GM18526 (cell line): ENCODE results near the gene UBR3.

Experiments
- POLR2A ChIP-seq: IDR thresholded peaks from 3 replicates; pipeline ENCODE4 v1.6.1; 2011; ENCODE audit not compliant: insufficient read length; ENCODE audit errors: extremely low read depth

Gene UBR3

DNA sequence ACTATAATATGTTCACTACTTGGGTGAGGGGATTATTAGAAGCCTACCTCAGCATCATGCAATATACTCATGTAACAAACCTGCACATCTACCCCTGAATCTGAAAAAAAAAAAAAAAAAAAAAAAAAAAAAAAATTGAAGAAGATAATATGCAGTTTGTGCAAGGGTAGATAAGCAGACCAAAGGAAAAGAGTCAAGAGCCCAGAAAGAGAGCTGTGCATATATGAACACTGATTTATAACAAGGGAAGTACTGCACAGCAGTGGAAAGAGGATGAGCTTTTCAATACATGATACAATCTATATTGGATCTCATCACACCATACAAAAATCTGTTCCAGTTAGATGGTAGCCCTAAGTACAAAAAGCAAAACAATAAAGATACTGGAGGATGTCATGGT is 268.1 kb downstream of the UBR3 start:
- TF ChIP-seq POLR2A, result no peak

DNA sequence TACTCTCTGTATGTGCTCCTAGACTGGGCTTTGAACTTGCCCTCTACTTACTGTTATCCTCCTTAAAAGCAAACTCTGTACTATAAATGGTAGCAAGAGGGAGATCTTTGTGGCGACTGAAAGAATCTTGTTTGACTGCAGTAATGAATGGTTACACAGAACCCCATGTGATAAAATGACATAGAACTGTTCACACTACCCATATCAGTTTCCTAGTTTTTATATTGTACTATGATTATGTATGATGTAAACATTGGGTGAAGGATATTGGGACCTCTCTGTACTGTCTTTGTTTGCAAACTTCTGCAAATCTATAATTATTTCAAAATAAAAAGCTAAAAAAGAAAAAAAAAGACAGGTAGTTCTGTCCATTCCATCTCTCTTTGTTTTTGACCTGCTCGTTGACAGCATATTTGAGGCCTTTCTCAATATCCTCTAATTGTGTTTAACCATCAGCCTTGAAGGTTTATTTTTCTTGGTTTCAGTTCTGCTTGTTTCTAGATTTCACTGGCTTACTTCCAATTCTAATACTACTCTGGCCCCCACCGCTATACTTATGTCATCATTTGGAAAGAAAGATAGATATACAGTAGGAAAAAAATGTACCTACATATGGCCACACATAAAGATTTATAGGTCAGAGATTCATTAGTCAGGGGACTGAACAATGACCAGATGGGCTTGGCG is 271.5 kb downstream of the UBR3 start:
- TF ChIP-seq POLR2A, result no peak

DNA sequence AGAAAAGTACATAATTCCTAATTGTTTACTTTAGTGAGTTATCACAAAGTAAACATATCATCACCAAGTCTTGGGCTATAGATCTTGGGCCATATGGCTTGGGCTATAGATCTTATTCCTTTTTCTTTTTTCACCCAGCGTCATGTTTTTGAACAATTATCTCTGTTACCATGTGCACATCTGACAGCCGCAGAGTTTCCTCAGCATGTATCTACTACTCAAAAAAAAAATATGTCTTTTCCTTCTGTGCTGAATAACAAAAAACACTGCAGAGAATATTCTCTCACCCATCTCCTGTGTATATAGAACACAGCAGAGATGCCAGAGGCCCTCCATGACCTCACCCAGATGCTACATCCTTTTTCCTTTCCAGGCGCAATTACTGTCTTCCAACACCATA is 274.5 kb downstream of the UBR3 start:
- TF ChIP-seq POLR2A, result no peak

DNA sequence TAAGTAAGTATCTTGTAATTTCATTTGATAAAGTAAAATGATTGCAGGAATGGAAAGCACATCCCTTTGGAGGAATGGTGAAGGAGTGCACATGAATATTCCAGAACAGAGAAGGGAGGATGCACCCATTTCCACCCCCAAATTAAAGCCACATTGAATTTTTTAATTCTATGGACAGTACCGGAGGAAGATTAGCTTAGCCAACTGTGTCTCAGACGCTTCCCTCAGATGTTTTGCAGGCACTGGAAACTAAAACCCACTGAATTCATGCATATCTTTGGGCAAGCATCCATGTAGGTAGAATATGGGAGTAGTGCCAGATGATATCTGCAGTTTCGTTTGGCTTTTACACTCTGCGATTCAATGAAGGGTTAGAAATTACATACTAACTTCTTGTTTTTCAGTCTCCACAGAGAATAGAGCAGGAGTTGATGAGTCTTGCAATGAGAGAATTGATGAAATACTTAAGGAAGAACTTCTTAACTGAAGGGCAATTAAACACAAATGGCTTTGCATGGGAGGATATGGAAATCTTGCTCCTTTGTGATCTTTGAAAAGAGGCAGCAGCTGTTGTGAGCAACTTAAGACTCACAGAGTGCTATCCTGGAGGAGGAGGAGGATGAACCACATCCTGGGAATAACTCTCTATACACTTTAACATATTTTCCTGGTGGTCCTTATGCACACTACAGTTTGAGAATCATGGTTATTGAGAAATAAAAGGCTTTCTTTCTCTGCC is 279.0 kb downstream of the UBR3 start:
- TF ChIP-seq POLR2A, result no peak

DNA sequence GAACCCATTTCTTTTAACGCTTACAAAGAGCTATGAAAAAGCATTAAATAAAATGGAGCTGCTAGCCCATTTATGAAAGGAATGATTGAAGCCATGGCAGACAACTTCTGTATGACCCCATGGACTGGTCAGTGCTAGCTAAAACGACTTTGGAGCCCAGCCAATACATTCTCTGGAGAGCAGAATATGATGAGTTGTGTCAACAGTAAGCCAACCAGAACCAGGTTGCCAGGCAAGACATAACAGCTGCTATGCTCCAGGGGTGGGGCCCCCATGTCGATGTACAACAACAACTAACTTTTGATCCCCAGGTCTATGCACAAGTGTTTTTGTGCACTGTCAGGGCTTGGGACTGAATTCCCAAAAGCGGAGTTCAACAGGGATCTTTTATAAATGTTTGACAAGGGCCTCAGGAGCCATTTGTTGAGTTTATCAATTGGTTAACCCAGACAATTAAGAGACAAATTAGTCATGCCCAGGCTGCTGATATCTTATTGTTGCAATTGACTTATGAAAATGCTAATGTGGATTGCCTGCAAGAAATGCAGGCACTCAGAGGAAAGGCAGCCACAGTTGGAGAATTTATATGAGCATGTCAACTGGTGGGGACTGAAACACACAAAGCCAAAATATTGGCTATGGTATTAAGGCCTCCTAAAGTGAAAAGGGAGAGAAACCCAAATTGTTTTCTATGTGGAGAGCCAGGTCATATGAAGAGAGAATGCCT is 286.1 kb downstream of the UBR3 start:
- TF ChIP-seq POLR2A, result no peak

DNA sequence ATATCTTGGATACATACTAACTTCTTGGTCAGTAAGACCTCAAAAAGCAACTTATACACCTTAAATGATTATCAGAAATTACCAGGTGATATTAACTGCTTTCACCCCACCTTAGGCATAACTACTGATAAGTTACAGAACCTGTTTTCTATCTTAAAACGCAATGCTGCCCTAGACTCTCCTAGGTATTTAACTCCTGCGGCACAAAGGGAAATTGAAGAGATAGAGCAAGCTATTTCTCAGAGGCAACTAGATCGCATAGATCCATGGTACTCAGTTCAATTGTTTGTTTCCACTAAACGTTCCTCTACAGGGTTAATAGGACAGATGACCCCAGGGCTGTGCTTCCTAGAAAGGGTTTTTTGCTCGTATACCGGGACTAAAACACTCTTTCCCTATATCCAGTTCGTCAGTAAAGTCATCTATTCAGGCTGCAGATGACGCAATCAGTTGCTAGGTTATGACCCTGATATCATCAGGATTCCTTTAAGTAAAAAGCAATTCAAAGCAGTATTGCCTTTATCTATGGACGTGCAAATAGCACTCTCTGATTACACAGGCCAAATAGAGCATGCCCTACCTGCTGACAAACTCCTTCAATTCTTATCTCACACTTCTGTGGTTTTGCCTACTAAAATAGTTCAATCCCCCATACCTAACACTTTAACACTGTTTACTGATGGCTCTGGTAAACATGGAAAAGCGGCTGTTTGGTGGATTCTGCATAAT is 288.4 kb downstream of the UBR3 start:
- TF ChIP-seq POLR2A, result no peak

DNA sequence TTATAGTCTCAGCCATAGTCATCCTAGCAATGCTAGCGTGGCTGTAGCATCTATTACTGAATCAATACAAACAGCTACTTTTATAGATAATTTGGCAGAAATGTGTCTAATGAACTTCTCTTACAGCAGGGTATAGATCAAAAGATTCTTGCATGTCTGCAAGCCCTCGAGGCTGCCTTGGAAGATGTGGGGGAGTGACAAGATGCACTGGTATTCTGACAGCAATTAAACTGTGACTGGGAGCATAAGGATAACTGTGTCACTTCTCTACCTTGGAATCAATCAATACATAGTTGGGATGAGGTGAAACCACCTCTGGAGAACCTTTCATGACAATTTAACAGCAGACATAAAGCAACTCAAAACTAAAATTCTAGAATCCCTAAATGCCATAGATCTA is 291.4 kb downstream of the UBR3 start:
- TF ChIP-seq POLR2A, result no peak

DNA sequence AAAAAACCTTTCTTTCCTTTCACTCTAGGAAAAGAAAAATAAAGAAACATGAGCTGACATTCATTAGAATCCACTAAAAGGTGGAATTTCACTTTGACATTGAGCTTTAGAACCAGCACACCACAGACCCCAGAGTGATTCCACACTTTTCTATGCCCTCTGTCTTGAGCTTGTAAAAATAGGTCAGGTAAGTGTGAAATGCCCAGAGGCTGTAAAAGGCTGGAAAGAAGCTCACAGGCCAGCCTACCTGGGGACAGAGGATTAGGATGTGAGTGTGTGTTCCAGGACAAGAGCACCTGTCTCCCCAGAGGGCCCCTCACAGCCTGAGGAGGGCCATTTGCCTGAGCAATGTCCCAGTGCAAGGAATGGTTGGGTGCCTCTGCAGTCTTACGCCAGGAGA is 294.4 kb downstream of the UBR3 start:
- no peak for TF ChIP-seq POLR2A

DNA sequence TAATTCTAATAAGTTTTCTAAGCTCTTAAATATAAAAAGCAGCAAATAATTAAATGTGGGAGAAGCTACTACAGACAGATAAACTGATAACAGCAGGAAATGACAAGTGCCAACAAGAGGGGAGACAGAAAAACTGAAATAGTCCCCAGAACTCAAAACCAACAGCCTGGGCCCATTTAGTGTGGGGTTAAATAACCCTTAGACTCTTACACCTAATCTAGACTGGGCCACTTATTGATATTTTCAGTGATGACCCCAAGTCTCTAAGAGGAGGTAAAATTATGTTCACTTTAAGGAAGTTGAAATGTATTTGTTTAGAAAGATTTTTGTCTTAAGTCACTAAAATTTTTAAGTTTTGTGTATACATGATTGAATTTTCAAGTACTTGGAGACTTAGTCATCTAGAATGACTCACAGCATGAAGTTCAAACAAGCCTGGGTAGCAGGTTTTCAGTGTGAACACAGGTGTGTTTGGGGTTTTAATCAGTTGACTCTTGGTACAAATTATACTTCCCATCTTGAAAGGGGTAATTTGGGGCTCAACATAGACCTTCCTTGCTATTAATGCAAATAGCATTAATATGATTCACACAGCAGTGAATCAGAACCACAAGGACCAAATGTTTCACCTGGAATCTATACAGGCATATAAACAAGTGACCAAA is 295.8 kb downstream of the UBR3 start:
- no peak for TF ChIP-seq POLR2A

DNA sequence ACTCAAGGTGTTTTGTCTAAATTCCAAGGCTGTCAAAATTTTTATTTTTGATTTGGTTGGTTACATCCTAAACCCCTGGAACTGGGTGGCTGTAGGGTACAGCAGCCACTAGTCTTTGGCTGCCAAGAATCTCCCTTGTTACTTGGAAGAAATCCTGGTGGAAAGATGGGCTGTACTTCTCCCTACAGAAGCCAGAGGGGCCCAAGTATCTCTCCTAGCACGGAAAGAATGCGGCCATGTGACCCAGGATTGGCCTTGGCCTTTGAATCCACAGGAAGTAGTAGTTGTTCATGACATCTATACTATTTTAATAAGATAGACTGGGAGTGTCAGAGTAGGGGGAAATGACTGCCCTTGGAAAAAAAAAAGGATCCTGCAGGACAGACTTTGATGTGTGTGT is 296.3 kb downstream of the UBR3 start:
- no peak for TF ChIP-seq POLR2A
